HEK293 (cell line): ENCODE data around the gene BCL2.

Experiments
- CTCF ChIA-PET: fragments of 350-600 bp; formaldehyde crosslinking; extraction: SDS; loops from one replicate; lab custom pipeline; 2021; ENCODE audit warnings: antibody characterized with exemption; lab: Yijun Ruan, JAX
- POLR2A ChIA-PET: fragments of 300-600 bp; formaldehyde crosslinking; extraction: SDS; loops from one replicate; lab custom pipeline; 2020; ENCODE audit warnings: antibody characterized with exemption, inconsistent platforms; lab: Yijun Ruan, JAX
- H3K27ac ChIP-seq: fragments of 200-500 bp; sonication (Bioruptor generic); 2 replicates; pipeline ENCODE4 v1.5.1; 2014; ENCODE audit warnings: low read depth, low read length, control low read depth, inconsistent platforms; ENCODE audit errors: extremely low read depth
- H3K36me3 ChIP-seq, 2 experiments: fragments of 200-500 bp in 1 of 2; sonication (Bioruptor generic) in 1 of 2; 1 replicate in 1 of 2; 2 replicates in 1 of 2; pipeline ENCODE4 v1.5.1; 2014 to 2017; ENCODE audit warnings: inconsistent platforms in 2 of 2, low read length in 2 of 2; ENCODE audit not compliant: control insufficient read depth in 2 of 2, insufficient read depth in 1 of 2
- H3K4me1 ChIP-seq: fragments of 200-500 bp; sonication (Bioruptor generic); 2 replicates; pipeline ENCODE4 v1.5.1; 2014; ENCODE audit warnings: mild to moderate bottlenecking, low read length, inconsistent platforms; ENCODE audit not compliant: control insufficient read depth, insufficient read depth
- H3K4me3 ChIP-seq: 2 replicates; pipeline ENCODE4 v1.5.1; 2011; ENCODE audit warnings: low read depth, mild to moderate bottlenecking, control low read depth, low read length, moderate library complexity
- H3K9me3 ChIP-seq: fragments of 200-500 bp; sonication (Bioruptor generic); 2 replicates; pipeline ENCODE4 v1.5.1; 2014; ENCODE audit warnings: low read depth, low read length, inconsistent platforms; ENCODE audit not compliant: control insufficient read depth, insufficient read depth
- EGR2 ChIP-seq: fragments of 450-650 bp; formaldehyde crosslinking; IDR thresholded peaks from 2 replicates; pipeline ENCODE4 v1.5.1; 2016; ENCODE audit warnings: low read depth, missing biosample characterization, missing genetic modification characterization
- HOXC10 ChIP-seq: sonication (generic); formaldehyde crosslinking; IDR thresholded peaks from 2 replicates; pipeline ENCODE4 v1.8.1; 2023; ENCODE audit warnings: mild to moderate bottlenecking, missing genetic modification reagents
- KLF8 ChIP-seq: fragments of 450-650 bp; formaldehyde crosslinking; IDR thresholded peaks from 2 replicates; pipeline ENCODE4 v1.5.1; 2016; ENCODE audit warnings: missing biosample characterization, missing genetic modification characterization
- KLF9 ChIP-seq: fragments of 450-650 bp; formaldehyde crosslinking; IDR thresholded peaks from 2 replicates; pipeline ENCODE4 v1.5.1; 2016; ENCODE audit warnings: missing biosample characterization, missing genetic modification characterization, low read depth
- OSR2 ChIP-seq: fragments of 450-650 bp; formaldehyde crosslinking; IDR thresholded peaks from 2 replicates; pipeline ENCODE4 v1.5.1; 2016; ENCODE audit warnings: missing biosample characterization, missing genetic modification characterization
- PRDM1 ChIP-seq: fragments of 450-650 bp; formaldehyde crosslinking; IDR thresholded peaks from 2 replicates; pipeline ENCODE4; 2016; ENCODE audit warnings: missing biosample characterization, missing genetic modification characterization
- SCRT2 ChIP-seq: fragments of 450-650 bp; formaldehyde crosslinking; IDR thresholded peaks from 2 replicates; pipeline ENCODE4 v1.5.1; 2016; ENCODE audit warnings: missing biosample characterization, missing genetic modification characterization
- ZBTB20 ChIP-seq: fragments of 450-650 bp; formaldehyde crosslinking; IDR thresholded peaks from 2 replicates; pipeline ENCODE4 v1.5.1; 2016; ENCODE audit warnings: missing biosample characterization, missing genetic modification characterization
- ZFHX2 ChIP-seq: fragments of 450-650 bp; formaldehyde crosslinking; conservative IDR thresholded peaks from 2 replicates; pipeline ENCODE4 v1.5.1; 2016; ENCODE audit warnings: missing biosample characterization, missing genetic modification characterization
- ZFP41 ChIP-seq: fragments of 450-650 bp; formaldehyde crosslinking; IDR thresholded peaks from 2 replicates; pipeline ENCODE4 v1.5.1; 2016; ENCODE audit warnings: missing biosample characterization, missing genetic modification characterization, borderline replicate concordance
- ZIC2 ChIP-seq: fragments of 450-650 bp; formaldehyde crosslinking; IDR thresholded peaks from 2 replicates; pipeline ENCODE4 v1.5.1; 2016; ENCODE audit warnings: missing biosample characterization, missing genetic modification characterization
- ZNF2 ChIP-seq: fragments of 450-650 bp; formaldehyde crosslinking; IDR thresholded peaks from 2 replicates; pipeline ENCODE4 v1.5.1; 2016; ENCODE audit warnings: missing biosample characterization, missing genetic modification characterization
- ZNF274 ChIP-seq, 2 experiments: fragments of 200-500 bp in 1 of 2; fragments of 450-650 bp in 1 of 2; sonication (Bioruptor generic) in 1 of 2; formaldehyde crosslinking in 1 of 2; IDR thresholded peaks; 2 replicates each; pipeline versions ENCODE4 v1.5.1 to v1.6.1; 2014 to 2016; ENCODE audit warnings: borderline replicate concordance in 1 of 2, inconsistent platforms in 1 of 2, low read length in 1 of 2, missing biosample characterization in 1 of 2, missing genetic modification characterization in 1 of 2
- ZNF341 ChIP-seq: fragments of 450-650 bp; formaldehyde crosslinking; IDR thresholded peaks from 2 replicates; pipeline ENCODE4; 2016; ENCODE audit warnings: low read depth, missing biosample characterization, missing genetic modification characterization
- ZNF354C ChIP-seq: fragments of 450-650 bp; formaldehyde crosslinking; IDR thresholded peaks from 2 replicates; pipeline ENCODE4 v1.5.1; 2016; ENCODE audit warnings: missing biosample characterization, missing genetic modification characterization, low read depth, borderline replicate concordance
- ZNF501 ChIP-seq: fragments of 450-650 bp; formaldehyde crosslinking; IDR thresholded peaks from 2 replicates; pipeline ENCODE4 v1.5.1; 2016; ENCODE audit warnings: missing biosample characterization, missing genetic modification characterization
- ZNF623 ChIP-seq: fragments of 450-650 bp; formaldehyde crosslinking; IDR thresholded peaks from 2 replicates; pipeline ENCODE4 v1.5.1; 2016; ENCODE audit warnings: missing biosample characterization, missing genetic modification characterization
- ZNF629 ChIP-seq: fragments of 450-650 bp; formaldehyde crosslinking; IDR thresholded peaks from 2 replicates; pipeline ENCODE4 v1.5.1; 2017; ENCODE audit warnings: missing biosample characterization, missing genetic modification characterization
- ZNF658 ChIP-seq: fragments of 450-650 bp; formaldehyde crosslinking; IDR thresholded peaks from 2 replicates; pipeline ENCODE4; 2016; ENCODE audit warnings: missing biosample characterization, missing genetic modification characterization
- ZNF677 ChIP-seq: fragments of 450-650 bp; IDR thresholded peaks from 2 replicates; pipeline ENCODE4 v1.5.0; 2018; ENCODE audit warnings: missing biosample characterization, mild to moderate bottlenecking, missing genetic modification characterization, moderate library complexity
- ZNF76 ChIP-seq: fragments of 450-650 bp; formaldehyde crosslinking; IDR thresholded peaks from 2 replicates; pipeline ENCODE4; 2016; ENCODE audit warnings: low read depth, missing biosample characterization, missing genetic modification characterization, borderline replicate concordance
- TF ChIP-seq, protein P1 (sequence below): fragments of 450-650 bp; formaldehyde crosslinking; optimal IDR thresholded peaks from 2 replicates; pipeline ENCODE3; 2016; ENCODE audit warnings: missing biosample characterization, mild to moderate bottlenecking, missing genetic modification characterization
- TF ChIP-seq, protein P2 (sequence below): fragments of 450-650 bp; IDR thresholded peaks from 2 replicates; pipeline ENCODE4 v1.5.1; 2018; ENCODE audit warnings: missing biosample characterization, missing genetic modification characterization

Gene BCL2

DNA sequence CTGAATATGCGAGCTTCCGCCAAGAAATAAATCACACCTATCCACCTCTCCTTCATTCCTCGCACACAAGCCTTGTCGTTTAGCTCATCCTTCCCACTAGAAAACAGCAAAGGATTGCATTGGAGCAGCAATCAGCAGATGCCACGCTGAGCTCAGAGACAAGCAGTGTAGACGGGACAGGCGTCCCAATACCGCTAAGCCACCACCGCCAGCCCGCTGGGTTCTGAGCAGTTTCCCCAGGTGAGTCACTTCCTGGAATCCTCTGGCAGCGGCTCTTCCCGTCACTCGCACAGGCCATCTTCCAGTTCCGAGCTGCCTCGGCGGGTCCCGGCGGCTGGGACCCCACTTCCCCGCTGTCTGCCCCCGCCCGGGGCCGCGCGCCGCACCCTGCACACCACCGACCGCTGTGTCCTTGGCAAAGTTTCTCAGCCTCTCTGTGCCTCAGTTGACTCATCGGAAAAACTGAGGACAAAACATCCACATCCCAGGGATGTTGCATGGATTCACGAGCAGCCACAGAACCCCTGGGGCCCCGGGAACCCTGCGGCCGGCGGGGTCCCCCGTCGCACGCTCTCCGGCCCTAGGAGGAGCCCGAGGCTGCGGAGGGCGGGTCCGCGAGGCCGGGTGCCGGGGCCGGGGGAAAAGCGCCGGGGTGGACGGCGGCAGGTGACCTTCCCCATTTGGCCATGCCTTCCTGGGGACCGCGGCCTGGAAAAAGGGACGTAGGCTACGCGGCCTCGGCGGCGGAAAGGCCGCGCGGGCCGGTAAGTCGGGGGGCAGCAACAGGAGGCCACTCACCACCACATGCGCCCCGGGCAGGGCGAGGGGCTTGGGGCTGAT is 46.9 kb upstream of the BCL2 start (continued):
- TF ChIP-seq ZBTB20 (tag by site-specific recombination) (peak; percentile 96), ZNF501 (tag by site-specific recombination) (0 out of 2 replicates have a peak, but pooled peaks have one; percentile 21), ZNF76 (tag by site-specific recombination) (peak; percentile 35; the same call in 1 of the 2 replicates), ZIC2 (tag by site-specific recombination) (peak; percentile 57), KLF8 (tag by site-specific recombination) (no peak), ZNF629 (tag by site-specific recombination) (0 out of 2 replicates have a peak, but pooled peaks have one; percentile 17), ZNF658 (tag by site-specific recombination) (no peak), SCRT2 (peak; percentile 87)
- TF ChIP-seq, protein P1, sequence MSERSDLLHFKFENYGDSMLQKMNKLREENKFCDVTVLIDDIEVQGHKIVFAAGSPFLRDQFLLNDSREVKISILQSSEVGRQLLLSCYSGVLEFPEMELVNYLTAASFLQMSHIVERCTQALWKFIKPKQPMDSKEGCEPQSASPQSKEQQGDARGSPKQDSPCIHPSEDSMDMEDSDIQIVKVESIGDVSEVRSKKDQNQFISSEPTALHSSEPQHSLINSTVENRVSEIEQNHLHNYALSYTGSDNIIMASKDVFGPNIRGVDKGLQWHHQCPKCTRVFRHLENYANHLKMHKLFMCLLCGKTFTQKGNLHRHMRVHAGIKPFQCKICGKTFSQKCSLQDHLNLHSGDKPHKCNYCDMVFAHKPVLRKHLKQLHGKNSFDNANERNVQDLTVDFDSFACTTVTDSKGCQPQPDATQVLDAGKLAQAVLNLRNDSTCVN (tag by site-specific recombination), result peak; percentile 66
- TF ChIP-seq, protein P2, sequence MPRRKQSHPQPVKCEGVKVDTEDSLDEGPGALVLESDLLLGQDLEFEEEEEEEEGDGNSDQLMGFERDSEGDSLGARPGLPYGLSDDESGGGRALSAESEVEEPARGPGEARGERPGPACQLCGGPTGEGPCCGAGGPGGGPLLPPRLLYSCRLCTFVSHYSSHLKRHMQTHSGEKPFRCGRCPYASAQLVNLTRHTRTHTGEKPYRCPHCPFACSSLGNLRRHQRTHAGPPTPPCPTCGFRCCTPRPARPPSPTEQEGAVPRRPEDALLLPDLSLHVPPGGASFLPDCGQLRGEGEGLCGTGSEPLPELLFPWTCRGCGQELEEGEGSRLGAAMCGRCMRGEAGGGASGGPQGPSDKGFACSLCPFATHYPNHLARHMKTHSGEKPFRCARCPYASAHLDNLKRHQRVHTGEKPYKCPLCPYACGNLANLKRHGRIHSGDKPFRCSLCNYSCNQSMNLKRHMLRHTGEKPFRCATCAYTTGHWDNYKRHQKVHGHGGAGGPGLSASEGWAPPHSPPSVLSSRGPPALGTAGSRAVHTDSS, result no peak

DNA sequence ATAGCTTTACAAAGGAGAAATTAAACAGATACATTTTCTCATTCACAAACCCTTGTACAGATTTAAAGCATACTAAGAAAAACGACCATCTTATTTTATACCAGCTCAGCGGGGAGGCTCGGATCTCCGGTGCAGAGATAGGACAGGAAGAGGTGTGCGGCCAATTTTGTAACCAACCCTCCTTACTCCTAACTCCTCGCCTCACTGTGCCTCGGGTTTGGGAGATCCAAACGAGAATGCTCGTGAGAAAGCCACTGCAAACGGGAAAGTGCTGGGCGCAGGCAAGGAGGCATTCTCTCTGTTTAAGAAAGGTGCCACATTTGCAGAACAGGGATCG is 46.3 kb upstream of the BCL2 start:
- POLR2A ChIA-PET, result interaction anchor here (0.7 to 2.2 kb wide), 5 partner anchors 9 to 57 kb away, joined by 3 to 18 read pairs (median 5); partner anchors contain the start of gene VPS4B
- H3K9me3 ChIP-seq, result no peaks in the 10 kb centered on the region
- peak overlapping the region; percentile 74 for H3K4me3 ChIP-seq
- H3K4me1 ChIP-seq, result peaks cover 7% of the 10 kb centered on the region; the same call in 1 of the 2 replicates
- no peak overlapping the region; the same call in 1 of the 2 replicates for H3K27ac ChIP-seq
- TF ChIP-seq ZNF354C (tag by site-specific recombination) (no peak), KLF9 (no peak), PRDM1 (tag by site-specific recombination) (peak; percentile 81; the same call in 1 of the 2 replicates), OSR2 (no peak)
- CTCF ChIA-PET, result interaction anchor here (0.9 to 3.7 kb wide), 5 partner anchors 25 to 349 kb away, joined by 3 to 22 read pairs (median 4); no protein-coding TSS in a partner anchor
- peaks cover 14 to 16% of the 10 kb centered on the region in 2 experiments for H3K36me3 ChIP-seq

DNA sequence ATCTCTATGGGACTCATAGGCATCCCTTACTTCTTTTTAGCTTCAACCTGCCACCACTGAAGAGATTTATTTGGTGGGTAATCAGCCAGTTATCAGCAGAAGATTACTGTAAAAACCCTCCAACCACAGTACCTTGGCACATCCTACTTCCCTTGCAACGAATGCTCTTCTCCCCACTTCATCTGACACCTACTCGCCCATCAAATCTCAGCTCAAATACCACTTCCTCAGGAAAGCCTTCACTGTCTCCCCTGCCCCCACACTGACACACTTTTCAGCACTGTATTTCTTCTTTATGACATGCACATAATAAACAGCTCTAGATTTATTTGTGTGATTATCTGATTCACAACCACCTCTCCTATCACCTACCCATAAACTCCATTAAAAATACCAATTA is 44.4 kb upstream of the BCL2 start:
- Histone ChIP-seq H3K27ac (no peak overlapping the region), H3K4me3 (no peak overlapping the region), H3K36me3 (peaks cover 28 to 31% of the 10 kb centered on the region in 2 experiments), H3K4me1 (peaks cover 7% of the 10 kb centered on the region; the same call in 1 of the 2 replicates), H3K9me3 (no peaks in the 10 kb centered on the region)
- CTCF ChIA-PET, result interaction anchor here (0.6 to 3.7 kb wide), 6 partner anchors 13 to 312 kb away, joined by 3 to 22 read pairs (median 3); no protein-coding TSS in a partner anchor
- POLR2A ChIA-PET, result no interaction called here
- TF ChIP-seq ZFP41 (tag by site-specific recombination) (no peak), ZNF623 (peak; percentile 49), ZNF677 (tag by site-specific recombination) (no peak), ZNF2 (tag by site-specific recombination) (no peak), ZNF341 (tag by site-specific recombination) (no peak), ZNF274 (IDR thresholded peaks at IDR 0.05; ENCODE audit: low read length) (no peak), ZNF274 (tag by site-specific recombination; IDR thresholded peaks at IDR 0.05; ENCODE audit: borderline replicate concordance) (no peak), HOXC10 (CRISPR knock-in tag) (no peak), PRDM1 (tag by site-specific recombination) (no peak), KLF8 (tag by site-specific recombination) (no peak), ZFHX2 (tag by site-specific recombination) (peak; percentile 63), EGR2 (tag by site-specific recombination) (peak; percentile 65; the same call in 1 of the 2 replicates)
